GM12878 (cell line): Measurements from ENCODE around the gene BIRC7. TPM values are rescaled to one million over a fixed set of nuclear protein-coding genes. Genes with fewer than 3 reads are reported as not detected.

Source experiments
- ATAC-seq: fragments of 200-7000 bp; cut with Tn5 transposase; 3 replicates; pipeline ENCODE4 v1.9.1; 2020; ENCODE audit warnings: mild to moderate bottlenecking, moderate library complexity
- BruUV-seq: library from RNA; stranded (reverse); fragments of 400-500 nt; replicated peaks from 2 replicates; lab custom pipeline; 2021; lab: Mats Ljungman, UMichigan
- CTCF ChIA-PET: fragments of 300-600 bp; sonication (Branson Sonifier 250); formaldehyde crosslinking; extraction: SDS; loops from one replicate; lab custom pipeline; 2021; ENCODE audit warnings: inconsistent platforms; lab: Yijun Ruan, JAX
- POLR2A ChIA-PET: fragments of 350-600 bp; formaldehyde crosslinking; extraction: SDS; loops from one replicate; lab custom pipeline; 2021; ENCODE audit warnings: inconsistent platforms; lab: Charles Lee
- RAD21 ChIA-PET: fragments of 300-600 bp; sonication (Branson Sonifier 250); formaldehyde crosslinking; loops from one replicate; lab custom pipeline; 2023; ENCODE audit warnings: antibody characterized with exemption; ENCODE audit not compliant: unreplicated experiment; lab: Charles Lee
- SMC1A ChIA-PET: fragments of 300-600 bp; sonication (Branson Sonifier 250); formaldehyde crosslinking; loops from one replicate; lab custom pipeline; 2023; ENCODE audit not compliant: unreplicated experiment, uncharacterized antibody; lab: Charles Lee
- DNase-seq: peaks from one replicate; pipeline ENCODE4 v3.0.0-alpha.2; 2011; ENCODE audit warnings: low read depth, low spot score
- FAIRE-seq: peaks from 3 replicates; lab custom pipeline; 2011; peaks lifted over from hg19 to GRCh38; lab: Jason Lieb, UNC
- H2AFZ ChIP-seq: 2 replicates; pipeline ENCODE4 v1.6.0; 2011; ENCODE audit warnings: low read depth, low read length, control low read depth; ENCODE audit not compliant: control insufficient read depth
- H3K27ac ChIP-seq: 2 replicates; pipeline ENCODE4 v1.5.1; 2011; ENCODE audit warnings: control low read depth; ENCODE audit not compliant: control insufficient read depth, insufficient read depth
- H3K27me3 ChIP-seq, 2 experiments: replicated peaks in 1 of 2; 2 replicates each; pipeline versions ENCODE4 v1.6.0 to v1.6.1; 2011; ENCODE audit warnings: low read length in 1 of 2; ENCODE audit not compliant: control insufficient read depth in 2 of 2, insufficient read depth in 2 of 2
- H3K36me3 ChIP-seq, 2 experiments: 2 replicates each; pipeline ENCODE4 v1.5.1; 2011; ENCODE audit warnings: low read length in 1 of 2; ENCODE audit not compliant: control insufficient read depth in 2 of 2, insufficient read depth in 2 of 2
- H3K4me1 ChIP-seq: 2 replicates; pipeline ENCODE4 v1.6.1; 2011; ENCODE audit warnings: mild to moderate bottlenecking, low read length, moderate library complexity, mixed read lengths; ENCODE audit not compliant: control insufficient read depth, insufficient read depth
- H3K4me2 ChIP-seq: 2 replicates; pipeline ENCODE4 v1.6.0; 2011; ENCODE audit warnings: control low read depth; ENCODE audit not compliant: control insufficient read depth, insufficient read depth
- H3K4me3 ChIP-seq: fragments of 200-600 bp; sonication (generic); 2 replicates; pipeline ENCODE4 v1.5.1; 2016
- H3K79me2 ChIP-seq: 2 replicates; pipeline ENCODE4 v1.6.0; 2011; ENCODE audit warnings: low read length; ENCODE audit not compliant: control insufficient read depth, insufficient read depth
- H3K9ac ChIP-seq: 2 replicates; pipeline ENCODE4 v1.8.0; 2011; ENCODE audit warnings: low read length, control low read depth, mixed read lengths; ENCODE audit not compliant: control insufficient read depth, insufficient read depth
- H3K9me3 ChIP-seq: replicated peaks from 3 replicates; pipeline ENCODE4 v1.5.1; 2011; ENCODE audit warnings: mild to moderate bottlenecking, low read length; ENCODE audit not compliant: control insufficient read depth, insufficient read depth
- H4K20me1 ChIP-seq: 2 replicates; pipeline ENCODE4 v1.6.0; 2011; ENCODE audit not compliant: control insufficient read depth, insufficient read depth
- BHLHE40 ChIP-seq, 2 experiments: fragments of 450-650 bp in 1 of 2; IDR thresholded peaks; 2 replicates each; pipeline ENCODE4 v1.6.1; 2011 to 2017; ENCODE audit warnings: low read depth in 2 of 2, borderline replicate concordance in 1 of 2, improper control_type of control experiment in 1 of 2, low read length in 1 of 2, mild to moderate bottlenecking in 1 of 2
- MTA2 ChIP-seq: fragments of 450-650 bp; IDR thresholded peaks from 2 replicates; pipeline ENCODE4 v1.6.1; 2016; ENCODE audit warnings: low read depth, mild to moderate bottlenecking, moderate library complexity
- NRF1 ChIP-seq: conservative IDR thresholded peaks from 2 replicates; pipeline ENCODE4 v1.6.1; 2011; ENCODE audit warnings: mild to moderate bottlenecking, low read depth, low read length, improper control_type of control experiment
- RBBP5 ChIP-seq: fragments of 200-600 bp; sonication (generic); conservative IDR thresholded peaks from 2 replicates; pipeline ENCODE4 v1.6.1; 2016
- SRF ChIP-seq, 2 experiments: IDR thresholded peaks; 2 replicates each; pipeline ENCODE4 v1.6.1; 2011; ENCODE audit warnings: low read depth in 2 of 2, low read length in 2 of 2, mild to moderate bottlenecking in 1 of 2, moderate library complexity in 1 of 2
- USF1 ChIP-seq: IDR thresholded peaks from 2 replicates; pipeline ENCODE4 v1.6.1; 2011; ENCODE audit warnings: borderline replicate concordance, low read depth, mild to moderate bottlenecking, moderate library complexity, mixed read lengths, low read length; ENCODE audit not compliant: insufficient read depth; ENCODE audit errors: extremely low read length
- USF2 ChIP-seq: IDR thresholded peaks from 2 replicates; pipeline ENCODE4 v1.6.1; 2011; ENCODE audit warnings: low read depth, low read length, improper control_type of control experiment, borderline replicate concordance
- WGBS: methylation state at CpG from one replicate; pipeline ENCODE4 v1.1.6; 2016; ENCODE audit warnings: low lambda C conversion rate; ENCODE audit not compliant: insufficient replicate concordance, insufficient coverage; ENCODE audit errors: missing lambda C conversion rate; 5-methylcytosine and 5-hydroxymethylcytosine counted together
- in situ Hi-C: fragments of 300-500 bp; cut with MboI; formaldehyde crosslinking; loops from 9 replicates; pipeline ENCODE4 v1.14.3; 2018; ENCODE audit warnings: mixed read lengths
- intact Hi-C: fragments of 100-400 bp; cut with micrococcal nuclease; formaldehyde crosslinking; loops from one replicate; pipeline ENCODE4 v1.14.2; 2022; ENCODE audit not compliant: unreplicated experiment
- polyA plus RNA-seq, 11 experiments: library from polyadenylated mRNA; depleted of rRNA in 4 of 11; unstranded in 6 of 11; stranded (reverse) in 5 of 11; fragments of >200 nt; fragmentation: Nextera tagmentation in 4 of 11; fragmentation: Illumina TruSeq in 1 of 11; extraction: Ambion mirVana in 4 of 11; extraction: Trizol in 1 of 11; gene quantifications; 1 replicate in 1 of 11; 2 replicates in 10 of 11; pipeline versions ENCODE4 v1.2.1 to v1.2.3, GENCODE V29; 2011 to 2016; ENCODE audit warnings: inconsistent platforms in 2 of 11, missing spikeins in 2 of 11, low read depth in 1 of 11
- total RNA-seq, 4 experiments: library from RNA; depleted of rRNA in 3 of 4; stranded (reverse); fragments of >200 nt in 3 of 4; fragmentation: Illumina TruSeq in 1 of 4; extraction: Trizol in 1 of 4; gene quantifications; 2 replicates each; pipeline versions ENCODE4 v1.2.1 to v1.2.3, GENCODE V29; 2013 to 2021

Gene BIRC7
- total and polyA plus RNA-seq, 10 of the 15 experiments (the other 5 are each of a cell fraction or from before 2014, with no cell fraction given): 0.31 TPM; not detected in 9

- TF ChIP-seq BHLHE40 (IDR thresholded peaks at IDR 0.05; ENCODE audit: borderline replicate concordance in 1 of 2, low read depth in 2 of 2, low read length in 1 of 2) (peak in 1 of 2 experiments; percentile 42; a peak in 1 of 4 replicates), MTA2 (no peak), USF1 (peak; percentile 29), RBBP5 (no peak), USF2 (no peak)
Observed at GRCh38 chr20:63235399-63235983, at the start of gene BIRC7 (continued).

- SMC1A ChIA-PET: no interaction called here
- TF ChIP-seq SRF (IDR thresholded peaks at IDR 0.05; ENCODE audit: low read depth in 2 of 2, low read length in 2 of 2): peak in 1 of 2 experiments; percentile 53; a peak in 1 of 4 replicates
- TF ChIP-seq NRF1: no peak
- in situ Hi-C loops (no loop called here), intact Hi-C loops (no loop called here)
- no peak overlapping the region for H3K4me2 ChIP-seq
- H3K9ac ChIP-seq: no peak overlapping the region
- CTCF ChIA-PET: no interaction called here
- no peaks in the 10 kb centered on the region for H3K4me1 ChIP-seq
- no TSS peak for BruUV-seq
- no peaks in the 10 kb centered on the region for H3K79me2 ChIP-seq
- H4K20me1 ChIP-seq: no peaks in the 10 kb centered on the region
- WGBS: 80% methylated on average over 8 of the region's 8 CpGs
- no peak overlapping the region for H2AFZ ChIP-seq
- no peak overlapping the region for H3K4me3 ChIP-seq
- DNase-seq: no peak
- H3K27me3 ChIP-seq: no peaks in the 10 kb centered on the region; a peak in 1 of 4 replicates
- ATAC-seq: no peak
- POLR2A ChIA-PET: no interaction called here
- no peak overlapping the region for H3K27ac ChIP-seq
- H3K9me3 ChIP-seq: no peaks in the 10 kb centered on the region
- no peak for FAIRE-seq
- no peaks in the 10 kb centered on the region for H3K36me3 ChIP-seq
- RAD21 ChIA-PET: no interaction called here
Observed at GRCh38 chr20:63186084-63186483, 49.6 kb upstream of the BIRC7 start.
